Measurements from ENCODE around the gene RCN2.
"Not testable (repeated sequence)": the region's sequence is repeated elsewhere in the genome, so short reads cannot be mapped to it uniquely, and the experiment has no call there.

The RCN2 gene, protein sequence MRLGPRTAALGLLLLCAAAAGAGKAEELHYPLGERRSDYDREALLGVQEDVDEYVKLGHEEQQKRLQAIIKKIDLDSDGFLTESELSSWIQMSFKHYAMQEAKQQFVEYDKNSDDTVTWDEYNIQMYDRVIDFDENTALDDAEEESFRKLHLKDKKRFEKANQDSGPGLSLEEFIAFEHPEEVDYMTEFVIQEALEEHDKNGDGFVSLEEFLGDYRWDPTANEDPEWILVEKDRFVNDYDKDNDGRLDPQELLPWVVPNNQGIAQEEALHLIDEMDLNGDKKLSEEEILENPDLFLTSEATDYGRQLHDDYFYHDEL

DNA sequence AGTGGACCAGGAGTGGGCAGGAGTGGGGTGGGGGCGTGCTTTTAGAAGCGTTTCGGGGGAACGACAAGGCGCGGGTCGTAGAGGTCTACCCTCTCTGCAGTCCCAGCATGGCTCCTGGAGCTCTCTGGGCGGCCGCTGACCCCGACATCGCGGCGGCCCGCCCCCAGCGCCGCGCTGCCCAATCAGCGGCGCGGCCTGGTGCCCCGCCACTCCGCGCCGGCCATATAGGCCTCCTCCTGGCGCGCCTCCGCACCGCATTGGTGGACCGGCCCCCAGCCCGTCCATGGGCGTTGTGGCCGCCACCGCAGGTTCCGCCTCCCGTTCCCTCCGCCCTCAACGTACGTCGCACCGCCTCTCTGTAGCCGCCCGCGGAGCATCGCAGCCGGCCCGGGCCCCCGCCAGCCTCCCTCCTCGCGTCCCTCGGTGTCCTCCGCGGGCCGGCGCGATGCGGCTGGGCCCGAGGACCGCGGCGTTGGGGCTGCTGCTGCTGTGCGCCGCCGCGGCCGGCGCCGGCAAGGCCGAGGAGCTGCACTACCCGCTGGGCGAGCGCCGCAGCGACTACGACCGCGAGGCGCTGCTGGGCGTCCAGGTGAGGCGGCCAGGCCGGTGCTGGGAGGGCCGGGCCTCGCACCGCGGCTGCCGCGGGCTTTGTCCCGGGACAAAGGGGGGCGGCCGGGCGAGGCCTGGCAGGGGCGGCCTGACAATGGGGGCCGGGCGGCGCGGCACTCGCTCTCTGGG is at the start of gene RCN2:
TSS of gene RCN2 (plus strand) at position 353 of the 738 bp plus-strand sequence. CDS start at position 446, 93 bp downstream.
- H3K9me3 ChIP-seq (ENCODE audit: control insufficient read depth, low read length) = no peaks in the 10 kb centered on the region
- H3K4me1 ChIP-seq (ENCODE audit: control insufficient read depth, insufficient read depth, low read length) = peaks cover 6% of the 10 kb centered on the region
- H3K27me3 ChIP-seq (ENCODE audit: control insufficient read depth, insufficient read depth, low read length) = no peaks in the 10 kb centered on the region
- peak within 1 kb of the TSS; percentile 86 for H3K9ac ChIP-seq (ENCODE audit: low read length)
- H3K4me3 ChIP-seq (ENCODE audit: low read length) = peak within 1 kb of the TSS; percentile 61
- H3K36me3 ChIP-seq (ENCODE audit: control insufficient read depth, insufficient read depth, low read length) = no peaks in the 10 kb centered on the region

GRCh38 chr15:76885212-76885611 is 46.3 kb upstream of the RCN2 start:
- no peaks in the 10 kb centered on the region for H3K36me3 ChIP-seq (ENCODE audit: control insufficient read depth, insufficient read depth, low read length)
- no peaks in the 10 kb centered on the region for H3K27me3 ChIP-seq (ENCODE audit: control insufficient read depth, insufficient read depth, low read length)
- H3K4me3 ChIP-seq (ENCODE audit: low read length) = no peak overlapping the region
- no peaks in the 10 kb centered on the region for H3K4me1 ChIP-seq (ENCODE audit: control insufficient read depth, insufficient read depth, low read length)
- no peak overlapping the region for H3K9ac ChIP-seq (ENCODE audit: low read length)
- H3K9me3 ChIP-seq (ENCODE audit: control insufficient read depth, low read length) = no peaks in the 10 kb centered on the region

DNA sequence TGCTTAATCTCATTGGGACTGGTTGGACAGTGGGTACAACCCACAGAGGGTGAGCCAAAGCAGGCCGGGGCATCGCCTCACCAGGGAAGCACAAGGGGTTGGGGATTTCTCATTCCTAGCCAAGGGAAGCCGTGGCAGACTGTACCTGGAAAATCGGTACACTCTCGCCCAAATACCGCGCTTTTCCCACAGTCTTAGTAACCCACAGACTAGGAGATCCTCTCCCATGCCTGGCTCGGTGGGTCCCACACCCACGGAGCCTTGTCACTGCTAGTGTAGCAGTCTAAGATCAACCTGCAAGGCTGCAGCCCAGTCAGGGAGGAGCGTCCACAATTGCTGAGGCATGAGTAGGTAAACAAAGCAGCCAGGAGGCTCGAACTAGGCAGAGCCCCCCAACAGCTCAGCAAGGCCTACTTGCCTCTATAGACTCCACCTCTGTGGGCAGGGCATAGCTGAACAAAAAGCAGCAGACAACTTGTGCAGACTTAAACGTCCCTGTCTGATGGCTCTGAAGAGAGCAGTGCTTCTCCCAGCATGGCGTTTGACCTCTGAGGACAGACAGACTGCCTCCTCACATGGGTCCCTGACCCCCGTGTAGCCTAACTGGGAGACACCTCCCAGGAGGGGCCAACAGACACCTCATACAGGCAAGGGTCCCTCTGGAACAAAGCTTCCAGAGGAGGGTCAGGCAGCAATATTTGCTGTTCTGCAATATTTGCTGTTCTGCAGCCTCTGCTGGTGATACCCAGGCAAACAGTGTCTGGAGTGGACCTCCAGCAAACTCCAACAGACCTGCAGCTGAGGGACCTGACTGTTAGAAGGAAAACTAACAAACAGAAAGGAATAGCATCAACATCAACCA is 44.0 kb upstream of the RCN2 start:
- not testable (repeated sequence) for H3K9me3 ChIP-seq (ENCODE audit: control insufficient read depth, low read length); H3K4me3 ChIP-seq (ENCODE audit: low read length); H3K27me3 ChIP-seq (ENCODE audit: control insufficient read depth, insufficient read depth, low read length); H3K4me1 ChIP-seq (ENCODE audit: control insufficient read depth, insufficient read depth, low read length); H3K36me3 ChIP-seq (ENCODE audit: control insufficient read depth, insufficient read depth, low read length); H3K9ac ChIP-seq (ENCODE audit: low read length)

GRCh38 chr15:76892836-76893235 is 38.7 kb upstream of the RCN2 start:
- not testable (repeated sequence) for H3K9ac ChIP-seq (ENCODE audit: low read length); H3K9me3 ChIP-seq (ENCODE audit: control insufficient read depth, low read length); H3K4me1 ChIP-seq (ENCODE audit: control insufficient read depth, insufficient read depth, low read length); H3K4me3 ChIP-seq (ENCODE audit: low read length); H3K27me3 ChIP-seq (ENCODE audit: control insufficient read depth, insufficient read depth, low read length); H3K36me3 ChIP-seq (ENCODE audit: control insufficient read depth, insufficient read depth, low read length)

- no peaks in the 10 kb centered on the region for H3K9me3 ChIP-seq (ENCODE audit: control insufficient read depth, low read length)
- H3K4me1 ChIP-seq (ENCODE audit: control insufficient read depth, insufficient read depth, low read length) = no peaks in the 10 kb centered on the region
- no peak overlapping the region for H3K9ac ChIP-seq (ENCODE audit: low read length)
- no peaks in the 10 kb centered on the region for H3K36me3 ChIP-seq (ENCODE audit: control insufficient read depth, insufficient read depth, low read length)
- H3K27me3 ChIP-seq (ENCODE audit: control insufficient read depth, insufficient read depth, low read length) = no peaks in the 10 kb centered on the region
- H3K4me3 ChIP-seq (ENCODE audit: low read length) = no peak overlapping the region
These were observed 37.4 kb upstream of the RCN2 start for GRCh38 chr15:76894174-76894573.

- no peak overlapping the region for H3K4me3 ChIP-seq (ENCODE audit: low read length)
- no peaks in the 10 kb centered on the region for H3K36me3 ChIP-seq (ENCODE audit: control insufficient read depth, insufficient read depth, low read length)
- peaks cover 4% of the 10 kb centered on the region for H3K4me1 ChIP-seq (ENCODE audit: control insufficient read depth, insufficient read depth, low read length)
These were observed 33.4 kb upstream of the RCN2 start for GRCh38 chr15:76898102-76898501.

GRCh38 chr15:76899176-76899930 is 32.2 kb upstream of the RCN2 start:
- not testable (repeated sequence) for H3K36me3 ChIP-seq (ENCODE audit: control insufficient read depth, insufficient read depth, low read length); H3K4me3 ChIP-seq (ENCODE audit: low read length); H3K9me3 ChIP-seq (ENCODE audit: control insufficient read depth, low read length); H3K9ac ChIP-seq (ENCODE audit: low read length); H3K27me3 ChIP-seq (ENCODE audit: control insufficient read depth, insufficient read depth, low read length)
- peaks cover 14% of the 10 kb centered on the region for H3K4me1 ChIP-seq (ENCODE audit: control insufficient read depth, insufficient read depth, low read length)

More at GRCh38 chr15:76898102-76898501, 33.4 kb upstream of the RCN2 start:
- Histone ChIP-seq H3K9ac (ENCODE audit: low read length) (no peak overlapping the region), H3K27me3 (ENCODE audit: control insufficient read depth, insufficient read depth, low read length) (no peaks in the 10 kb centered on the region), H3K9me3 (ENCODE audit: control insufficient read depth, low read length) (no peaks in the 10 kb centered on the region)

GRCh38 chr15:76899931-76900310 is 31.6 kb upstream of the RCN2 start:
- H3K9me3 ChIP-seq (ENCODE audit: control insufficient read depth, low read length); H3K27me3 ChIP-seq (ENCODE audit: control insufficient read depth, insufficient read depth, low read length); H3K36me3 ChIP-seq (ENCODE audit: control insufficient read depth, insufficient read depth, low read length); H3K4me3 ChIP-seq (ENCODE audit: low read length); H3K9ac ChIP-seq (ENCODE audit: low read length): not testable (repeated sequence)
- H3K4me1 ChIP-seq (ENCODE audit: control insufficient read depth, insufficient read depth, low read length) = peaks cover 18% of the 10 kb centered on the region

GRCh38 chr15:76901965-76902364 is 29.6 kb upstream of the RCN2 start:
- no peaks in the 10 kb centered on the region for H3K9me3 ChIP-seq (ENCODE audit: control insufficient read depth, low read length)
- H3K4me1 ChIP-seq (ENCODE audit: control insufficient read depth, insufficient read depth, low read length) = peaks cover 25% of the 10 kb centered on the region

DNA sequence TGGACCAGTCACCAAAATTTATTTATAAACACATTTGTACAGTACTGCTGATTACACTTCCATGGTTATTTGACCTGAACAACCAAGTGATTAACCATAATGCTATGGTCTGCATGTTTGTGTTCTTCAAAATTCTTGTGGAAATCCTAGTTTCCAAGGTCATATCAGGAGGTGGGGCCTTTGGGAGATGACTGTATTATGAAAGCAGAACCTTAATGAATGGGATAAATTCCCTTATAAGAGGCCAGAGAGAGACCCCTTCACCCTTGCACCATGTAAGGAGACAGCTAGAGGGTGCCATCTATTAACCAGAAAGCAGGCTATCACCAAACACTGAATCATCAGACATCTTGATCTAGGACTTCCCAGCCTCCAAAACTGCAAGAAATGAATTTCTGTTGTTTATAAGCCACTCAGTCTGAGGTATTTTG is 28.3 kb upstream of the RCN2 start:
- no peak overlapping the region for H3K9ac ChIP-seq (ENCODE audit: low read length)

More at GRCh38 chr15:76901965-76902364, 29.6 kb upstream of the RCN2 start:
- Histone ChIP-seq H3K36me3 (ENCODE audit: control insufficient read depth, insufficient read depth, low read length) (no peaks in the 10 kb centered on the region), H3K9ac (ENCODE audit: low read length) (no peak overlapping the region), H3K27me3 (ENCODE audit: control insufficient read depth, insufficient read depth, low read length) (no peaks in the 10 kb centered on the region), H3K4me3 (ENCODE audit: low read length) (no peak overlapping the region)

DNA sequence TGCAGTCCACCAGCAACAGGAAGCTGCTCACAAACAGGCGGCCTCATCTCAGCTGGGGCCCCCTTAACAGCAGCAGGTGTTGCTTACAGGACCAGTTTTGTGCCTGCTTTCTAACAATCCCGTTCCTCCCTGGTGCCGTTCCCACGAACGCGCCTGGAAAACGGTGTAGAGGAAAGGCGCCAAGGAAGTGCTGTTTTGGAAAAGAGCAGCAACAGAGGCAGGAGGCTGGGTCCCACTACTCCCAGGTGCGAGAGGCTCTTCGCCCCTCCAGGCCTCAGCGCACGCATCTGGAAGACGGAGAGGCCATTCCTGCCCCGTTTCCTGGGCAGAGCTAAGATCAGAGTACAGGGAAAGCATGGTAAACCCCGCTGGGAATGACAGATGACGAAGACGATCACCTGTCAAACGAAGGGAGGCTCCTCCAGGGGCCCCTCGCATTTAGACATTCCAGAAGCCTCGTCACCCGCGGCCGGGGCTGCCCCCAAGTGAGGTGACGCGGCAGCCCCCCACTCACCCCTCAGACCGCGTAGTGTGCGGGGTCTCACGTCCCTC is 27.0 kb upstream of the RCN2 start:
- H3K36me3 ChIP-seq (ENCODE audit: control insufficient read depth, insufficient read depth, low read length) = no peaks in the 10 kb centered on the region
- H3K27me3 ChIP-seq (ENCODE audit: control insufficient read depth, insufficient read depth, low read length) = no peaks in the 10 kb centered on the region
- peaks cover 25% of the 10 kb centered on the region for H3K4me1 ChIP-seq (ENCODE audit: control insufficient read depth, insufficient read depth, low read length)
- no peaks in the 10 kb centered on the region for H3K9me3 ChIP-seq (ENCODE audit: control insufficient read depth, low read length)
- peak overlapping the region; percentile 78 for H3K9ac ChIP-seq (ENCODE audit: low read length)
- peak overlapping the region; percentile 14 for H3K4me3 ChIP-seq (ENCODE audit: low read length)

More for the DNA sequence above, 28.3 kb upstream of the RCN2 start:
- Histone ChIP-seq H3K36me3 (ENCODE audit: control insufficient read depth, insufficient read depth, low read length) (no peaks in the 10 kb centered on the region), H3K9me3 (ENCODE audit: control insufficient read depth, low read length) (no peaks in the 10 kb centered on the region), H3K4me3 (ENCODE audit: low read length) (no peak overlapping the region), H3K4me1 (ENCODE audit: control insufficient read depth, insufficient read depth, low read length) (peaks cover 25% of the 10 kb centered on the region), H3K27me3 (ENCODE audit: control insufficient read depth, insufficient read depth, low read length) (no peaks in the 10 kb centered on the region)

All from mucosa of stomach (tissue), 1 donor.